Superior temporal gyrus (tissue), 1 donor: ENCODE results near the gene ZBTB47.

Source experiments
- DNase-seq: peaks from one replicate; pipeline ENCODE4 v3.0.0-alpha.2; 2016; ENCODE audit errors: extremely low spot score

ZBTB47 gene

DNA sequence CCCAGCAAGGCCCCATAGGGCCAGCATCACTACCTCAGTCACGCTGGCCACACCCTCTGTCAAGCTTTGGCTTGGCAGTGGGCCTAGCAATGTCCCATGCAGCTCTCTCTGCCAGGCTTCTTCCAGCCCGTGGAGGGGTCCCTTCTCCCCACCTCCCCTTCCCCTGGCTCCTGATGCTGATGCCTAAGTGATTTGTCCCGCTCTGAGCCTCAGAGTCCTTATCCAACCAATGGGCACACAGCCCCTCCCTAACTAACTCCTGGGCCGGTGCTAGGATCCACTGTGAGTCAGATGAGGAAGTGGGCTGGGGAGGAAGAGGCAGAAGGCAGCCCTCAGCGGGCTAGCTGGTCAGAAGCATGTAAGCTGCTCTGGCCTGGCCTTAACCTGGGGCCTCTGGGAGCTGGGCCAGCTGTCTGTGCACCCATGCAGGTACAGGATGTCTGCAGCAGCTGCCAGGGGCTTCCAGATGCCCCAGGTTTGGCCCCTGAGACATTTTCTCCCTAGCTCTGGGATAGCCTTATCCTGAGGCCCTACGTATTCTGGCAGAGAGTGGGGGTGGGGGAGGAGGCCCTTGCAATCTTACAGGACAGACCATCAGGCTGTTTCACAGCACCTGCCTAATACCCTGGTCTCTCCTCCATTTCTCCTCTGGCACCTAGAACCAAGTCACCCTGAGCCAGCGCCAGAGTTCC is 740 bp upstream of the ZBTB47 start:
- no peak for DNase-seq

DNA sequence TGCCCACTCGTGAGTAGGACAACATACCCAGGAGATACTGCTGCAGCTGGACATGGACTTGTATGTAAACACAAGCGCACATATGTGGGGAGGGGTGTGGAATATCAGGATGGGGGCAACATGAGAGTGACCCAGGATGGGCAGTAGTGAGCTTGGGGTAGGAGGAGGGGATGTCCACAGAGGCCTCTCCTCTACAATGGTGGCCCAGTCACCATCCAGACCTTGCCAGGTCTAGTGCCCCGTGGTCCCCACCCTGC is 266 bp upstream of the ZBTB47 start:
- no peak for DNase-seq

DNA sequence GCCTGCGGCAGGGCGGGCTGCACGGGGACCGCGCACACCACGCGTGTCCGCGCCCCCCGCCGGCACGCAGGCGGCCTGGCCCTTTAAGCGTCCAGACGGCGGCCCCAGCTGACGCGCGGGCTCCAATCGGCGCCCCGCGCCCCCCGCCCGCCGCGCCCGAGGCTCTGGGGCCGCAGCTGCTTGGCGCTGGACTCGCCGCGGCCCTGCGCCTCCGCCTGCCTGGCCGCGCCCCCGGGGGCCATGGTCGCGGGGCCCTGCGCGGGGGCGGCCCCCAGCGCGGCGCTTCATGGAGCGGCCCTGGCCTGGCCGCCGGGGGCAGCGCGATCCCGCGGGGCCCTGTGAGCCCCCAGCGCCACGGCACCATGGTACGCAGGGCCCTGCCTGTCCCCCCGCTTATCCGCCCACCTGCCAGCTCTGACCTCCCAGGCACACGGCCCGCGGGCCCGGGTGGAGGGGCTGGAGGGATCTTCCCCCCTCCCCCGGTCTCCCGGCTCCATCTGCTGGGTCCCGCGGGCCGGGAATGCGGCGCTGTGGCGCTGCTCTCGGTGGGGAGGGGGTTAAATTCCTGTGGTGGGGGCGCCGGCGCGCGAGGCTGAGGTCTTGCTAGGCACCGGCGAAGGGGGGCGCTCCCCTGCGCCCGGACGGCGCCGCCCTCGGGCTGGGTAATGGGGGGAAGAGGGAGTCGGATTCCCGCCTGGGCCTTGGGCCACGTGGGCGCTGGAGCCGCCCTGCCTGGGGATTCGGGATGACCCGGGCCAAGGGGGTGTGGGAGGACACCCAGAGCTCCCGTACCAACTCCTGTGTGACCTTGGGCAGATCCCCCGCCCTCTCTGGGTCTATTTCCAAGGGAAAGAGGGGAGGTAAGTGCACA is 1.1 kb downstream of the ZBTB47 start:
- peak; percentile 77 for DNase-seq

DNA sequence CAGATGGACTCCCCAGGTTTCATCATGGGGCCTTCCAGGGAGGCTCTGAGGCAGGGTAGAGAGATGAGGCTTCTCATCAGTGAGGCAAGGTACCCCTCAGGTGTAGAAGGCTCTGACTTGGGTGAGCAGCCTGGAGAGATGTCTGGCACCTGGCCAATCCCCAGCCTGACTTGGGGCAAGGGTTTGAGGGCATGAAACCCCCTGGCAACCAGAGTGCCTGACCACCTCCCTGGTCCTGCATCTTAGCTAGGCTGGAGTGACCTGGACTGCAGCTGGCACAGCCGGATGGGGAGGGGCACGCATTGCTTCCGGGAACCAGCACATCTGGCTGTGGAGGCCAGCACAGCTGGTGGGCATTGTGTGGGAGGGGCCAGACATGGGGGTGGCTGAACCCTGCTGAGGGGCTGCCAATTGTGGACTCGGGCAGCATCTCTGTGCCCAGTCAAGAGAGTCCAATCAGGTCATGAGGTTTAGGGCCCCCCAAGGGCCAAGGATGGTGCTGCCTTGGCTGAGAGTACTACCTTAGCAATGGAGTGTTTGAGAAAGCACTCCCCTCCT is 1.9 kb downstream of the ZBTB47 start:
- no peak for DNase-seq

DNA sequence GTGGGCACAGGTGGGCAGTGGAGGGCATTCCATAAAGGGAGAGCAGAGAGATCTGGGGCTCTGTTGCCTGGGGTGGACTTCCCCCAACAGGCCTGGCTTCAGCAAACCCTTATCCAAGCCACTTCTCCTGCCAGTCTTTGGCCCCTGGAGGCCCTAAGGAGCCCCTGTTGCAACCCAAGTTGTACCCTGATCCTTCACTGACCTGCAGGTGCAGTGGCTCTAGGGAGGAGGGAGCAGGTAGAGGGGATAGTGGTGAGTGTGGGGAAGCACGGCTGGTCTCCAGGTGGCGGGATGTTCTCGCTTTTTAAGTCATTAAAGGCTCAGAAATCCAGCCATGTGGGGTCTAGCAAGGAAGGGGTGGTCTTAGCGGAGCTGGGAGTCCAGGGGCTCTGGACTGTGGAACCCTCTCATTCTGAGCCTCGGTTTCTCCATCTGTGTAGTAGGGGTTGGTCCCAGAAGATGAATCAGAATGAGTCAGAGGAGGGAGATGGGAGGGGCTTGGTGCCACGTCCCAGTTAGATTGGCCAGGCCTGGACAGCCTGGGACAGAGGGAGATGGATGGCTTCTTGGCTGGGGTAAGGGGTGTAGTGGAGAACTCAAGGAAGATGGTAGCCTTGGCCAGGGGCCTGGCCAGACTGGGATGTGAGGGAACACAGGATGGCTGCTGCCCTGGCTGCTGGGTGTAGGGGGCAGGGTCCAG is 2.6 kb downstream of the ZBTB47 start:
- DNase-seq = no peak

DNA sequence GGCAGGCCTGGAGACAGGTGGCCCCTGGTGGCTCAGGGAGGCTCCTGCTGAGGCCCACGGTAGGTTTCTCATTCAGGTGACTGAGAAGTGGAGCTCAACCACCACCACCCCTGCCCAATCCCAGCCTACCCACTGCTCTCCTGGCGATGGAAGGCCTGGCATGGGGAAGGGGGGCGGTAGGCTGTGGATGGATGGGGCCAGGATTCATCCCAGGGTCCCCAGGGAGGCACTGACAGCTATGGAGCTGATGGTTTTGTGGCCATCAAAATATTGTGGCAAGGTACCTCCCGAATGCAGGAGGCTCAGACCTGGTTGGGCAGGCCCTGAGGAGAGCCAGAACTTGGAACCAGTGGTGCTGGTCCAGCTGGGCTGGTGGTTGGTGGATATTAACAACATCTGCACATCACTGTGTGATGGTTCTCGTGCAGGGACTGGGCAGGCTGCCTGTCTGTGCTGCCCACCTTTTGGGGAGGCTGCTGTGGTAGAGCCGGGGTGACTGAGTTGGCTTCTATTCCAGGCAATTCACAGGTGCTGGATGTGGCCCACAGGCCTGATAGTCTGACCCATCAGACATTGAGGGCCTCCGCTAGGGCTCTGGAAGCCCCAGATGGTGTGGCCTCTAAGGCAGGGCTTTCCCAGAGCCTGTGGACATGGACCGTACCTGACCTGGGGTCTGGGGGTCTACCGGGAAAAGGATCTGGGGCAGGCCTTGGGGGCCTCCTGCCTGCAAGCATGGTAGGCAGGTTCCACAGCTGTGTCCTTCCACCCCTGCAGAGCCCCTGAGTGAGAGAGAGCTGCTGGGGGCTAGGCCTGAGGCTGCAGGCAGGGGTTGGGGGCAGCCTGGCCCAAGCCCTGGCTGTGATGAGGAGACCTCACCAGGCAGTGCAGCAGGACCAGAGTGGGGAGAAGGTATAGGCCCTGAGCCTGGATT is 3.4 kb downstream of the ZBTB47 start:
- no peak for DNase-seq

DNA sequence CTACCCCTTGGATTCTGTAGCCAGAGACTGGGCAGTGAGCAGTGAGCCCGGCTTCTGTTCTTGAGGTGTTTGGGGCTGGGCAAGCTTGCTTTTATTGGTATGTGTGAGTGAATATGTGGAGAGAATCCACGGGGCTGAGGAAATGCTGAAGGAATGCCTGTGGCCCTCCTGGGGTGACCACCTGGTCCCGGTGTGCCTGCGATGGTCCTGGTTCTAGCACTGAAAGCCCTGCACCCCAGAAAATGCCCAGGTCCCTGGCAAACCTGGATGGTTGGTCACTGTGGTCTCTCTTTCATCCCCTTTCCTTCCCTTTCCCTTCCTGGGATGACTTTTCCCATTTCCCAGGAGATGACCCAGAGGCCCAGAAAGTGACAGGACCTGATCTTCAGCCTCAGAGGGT is 4.2 kb downstream of the ZBTB47 start:
- no peak for DNase-seq

DNA sequence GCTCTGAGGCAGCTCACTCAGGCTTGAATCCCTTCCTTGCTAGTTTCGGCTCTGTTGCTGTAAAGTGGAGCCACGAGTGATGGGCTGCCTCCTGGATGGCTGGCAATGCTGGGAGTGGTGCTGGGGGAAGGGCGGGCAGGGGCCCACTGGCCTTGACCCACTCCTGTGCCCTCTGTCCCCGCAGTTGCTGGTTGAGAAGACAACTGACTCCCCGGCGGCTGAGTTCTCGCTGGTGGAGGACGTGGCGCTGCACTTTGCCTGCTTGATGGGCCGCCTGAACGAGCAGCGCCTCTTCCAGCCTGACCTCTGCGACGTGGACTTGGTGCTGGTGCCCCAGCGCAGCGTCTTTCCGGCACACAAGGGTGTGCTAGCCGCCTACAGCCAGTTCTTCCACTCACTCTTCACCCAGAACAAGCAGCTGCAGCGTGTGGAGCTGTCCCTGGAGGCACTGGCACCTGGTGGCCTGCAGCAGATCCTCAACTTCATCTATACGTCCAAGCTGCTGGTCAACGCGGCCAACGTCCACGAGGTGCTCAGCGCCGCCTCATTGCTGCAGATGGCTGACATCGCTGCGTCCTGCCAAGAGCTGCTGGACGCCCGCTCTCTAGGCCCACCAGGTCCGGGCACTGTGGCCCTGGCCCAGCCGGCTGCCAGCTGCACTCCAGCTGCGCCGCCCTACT is 4.7 kb downstream of the ZBTB47 start:
- no peak for DNase-seq

DNA sequence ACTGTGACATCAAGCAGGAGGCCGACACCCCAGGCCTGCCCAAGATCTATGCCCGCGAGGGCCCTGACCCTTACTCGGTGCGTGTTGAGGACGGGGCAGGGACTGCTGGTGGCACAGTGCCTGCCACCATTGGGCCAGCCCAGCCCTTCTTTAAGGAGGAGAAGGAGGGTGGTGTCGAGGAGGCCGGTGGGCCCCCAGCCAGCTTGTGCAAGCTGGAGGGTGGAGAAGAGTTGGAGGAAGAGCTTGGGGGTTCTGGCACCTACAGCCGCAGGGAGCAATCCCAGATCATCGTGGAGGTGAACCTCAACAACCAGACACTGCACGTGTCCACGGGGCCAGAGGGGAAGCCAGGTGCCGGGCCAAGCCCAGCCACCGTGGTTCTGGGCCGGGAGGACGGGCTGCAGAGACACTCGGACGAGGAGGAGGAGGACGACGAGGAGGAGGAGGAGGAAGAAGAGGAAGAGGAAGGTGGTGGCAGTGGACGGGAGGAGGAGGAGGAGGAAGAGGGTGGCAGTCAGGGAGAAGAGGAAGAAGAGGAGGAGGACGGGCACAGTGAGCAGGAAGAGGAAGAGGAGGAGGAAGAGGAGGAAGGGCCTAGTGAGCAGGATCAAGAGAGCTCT is 5.4 kb downstream of the ZBTB47 start:
- no peak for DNase-seq

DNA sequence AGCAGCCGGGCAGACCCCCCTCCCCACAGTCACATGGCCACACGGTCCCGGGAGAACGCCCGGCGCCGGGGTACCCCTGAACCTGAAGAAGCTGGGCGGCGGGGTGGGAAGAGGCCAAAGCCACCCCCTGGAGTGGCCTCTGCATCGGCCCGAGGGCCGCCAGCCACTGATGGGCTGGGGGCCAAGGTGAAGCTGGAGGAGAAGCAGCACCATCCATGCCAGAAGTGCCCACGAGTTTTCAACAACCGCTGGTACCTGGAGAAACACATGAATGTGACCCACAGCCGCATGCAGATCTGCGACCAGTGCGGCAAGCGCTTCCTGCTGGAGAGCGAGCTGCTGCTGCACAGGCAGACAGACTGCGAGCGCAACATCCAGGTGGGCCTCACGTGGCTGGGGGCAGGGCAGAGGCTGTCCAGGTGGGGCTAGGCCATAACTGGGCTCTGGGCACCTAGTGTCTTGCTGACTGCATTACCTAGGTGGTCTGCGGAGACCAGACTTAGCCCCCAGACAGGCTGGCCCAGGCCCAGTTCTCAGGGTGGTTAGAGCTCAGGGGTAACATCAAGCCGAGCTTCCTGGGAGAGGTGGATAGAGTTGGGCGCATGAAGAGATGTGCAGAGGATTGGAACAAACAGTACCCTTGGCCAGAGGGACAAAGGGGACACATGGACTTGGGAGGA is 6.1 kb downstream of the ZBTB47 start:
- DNase-seq = no peak

DNA sequence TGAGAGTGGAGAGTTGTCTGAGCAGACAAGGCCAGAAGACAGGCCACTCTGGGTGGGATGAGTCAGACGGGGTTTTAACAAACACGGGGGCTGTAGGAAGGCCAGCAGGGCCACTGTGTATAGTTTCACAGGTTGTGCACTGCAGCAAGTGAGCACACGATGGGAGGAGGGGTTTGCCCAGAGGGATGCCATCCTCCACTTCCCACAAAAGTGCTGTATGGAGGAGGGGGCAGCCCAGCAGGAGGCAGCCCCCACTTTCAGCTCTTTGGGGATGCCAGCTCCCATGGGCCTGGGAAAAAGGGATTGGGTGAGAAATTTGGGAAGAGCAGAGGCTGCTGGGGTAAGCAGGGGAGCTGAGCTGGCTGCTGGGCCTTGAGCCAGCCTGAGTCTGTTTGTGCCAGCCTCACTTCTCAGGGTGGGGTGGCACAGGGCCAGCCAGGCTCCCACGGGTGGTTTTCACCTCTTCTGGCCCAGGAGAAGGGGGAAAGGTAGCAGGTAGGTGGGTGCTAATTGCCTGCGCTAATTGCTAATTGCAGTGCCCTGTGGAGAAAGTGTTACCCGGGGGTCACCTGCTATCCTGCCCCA is 6.7 kb downstream of the ZBTB47 start:
- DNase-seq = peak; percentile 29

DNA sequence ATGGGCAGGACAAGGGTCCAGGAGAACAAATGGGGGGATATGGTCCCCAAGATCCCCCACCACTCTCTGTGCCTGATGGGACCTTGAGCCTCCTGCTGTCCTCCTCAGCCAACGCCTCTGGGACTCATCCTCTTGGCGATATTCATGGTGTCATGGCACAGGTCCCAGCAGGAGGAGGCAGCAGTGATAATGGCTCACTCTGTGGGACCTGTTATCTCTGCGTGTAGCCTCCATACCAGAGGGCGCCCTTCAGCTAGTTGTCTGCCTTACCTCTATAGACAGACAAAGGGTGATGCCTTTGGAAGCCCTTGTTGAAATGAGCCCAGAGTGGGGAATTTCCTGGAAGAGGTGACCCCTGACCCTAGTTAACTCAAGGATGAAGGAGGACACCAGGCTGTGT is 7.4 kb downstream of the ZBTB47 start:
- DNase-seq = peak; percentile 24

DNA sequence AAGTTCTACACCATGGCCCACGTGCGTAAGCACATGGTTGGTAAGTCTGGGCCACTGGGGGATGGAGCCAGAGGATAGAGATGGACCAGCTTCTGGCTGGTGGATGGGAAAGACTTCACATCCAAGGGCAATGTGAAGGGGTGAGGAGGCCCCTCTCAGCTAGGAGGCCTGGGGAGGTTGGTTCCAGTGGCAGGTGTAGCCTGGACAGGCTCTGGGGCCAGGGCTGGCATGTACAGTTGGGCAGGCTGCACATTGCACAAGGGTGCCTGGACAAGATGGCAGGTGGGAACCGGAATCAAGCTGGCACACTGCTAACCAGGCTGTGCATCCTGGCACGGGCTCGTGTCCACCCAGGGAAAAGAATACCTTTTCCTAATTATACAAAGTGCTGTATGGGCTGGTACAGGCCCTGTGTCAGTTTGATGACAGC is 8.1 kb downstream of the ZBTB47 start:
- no peak for DNase-seq

DNA sequence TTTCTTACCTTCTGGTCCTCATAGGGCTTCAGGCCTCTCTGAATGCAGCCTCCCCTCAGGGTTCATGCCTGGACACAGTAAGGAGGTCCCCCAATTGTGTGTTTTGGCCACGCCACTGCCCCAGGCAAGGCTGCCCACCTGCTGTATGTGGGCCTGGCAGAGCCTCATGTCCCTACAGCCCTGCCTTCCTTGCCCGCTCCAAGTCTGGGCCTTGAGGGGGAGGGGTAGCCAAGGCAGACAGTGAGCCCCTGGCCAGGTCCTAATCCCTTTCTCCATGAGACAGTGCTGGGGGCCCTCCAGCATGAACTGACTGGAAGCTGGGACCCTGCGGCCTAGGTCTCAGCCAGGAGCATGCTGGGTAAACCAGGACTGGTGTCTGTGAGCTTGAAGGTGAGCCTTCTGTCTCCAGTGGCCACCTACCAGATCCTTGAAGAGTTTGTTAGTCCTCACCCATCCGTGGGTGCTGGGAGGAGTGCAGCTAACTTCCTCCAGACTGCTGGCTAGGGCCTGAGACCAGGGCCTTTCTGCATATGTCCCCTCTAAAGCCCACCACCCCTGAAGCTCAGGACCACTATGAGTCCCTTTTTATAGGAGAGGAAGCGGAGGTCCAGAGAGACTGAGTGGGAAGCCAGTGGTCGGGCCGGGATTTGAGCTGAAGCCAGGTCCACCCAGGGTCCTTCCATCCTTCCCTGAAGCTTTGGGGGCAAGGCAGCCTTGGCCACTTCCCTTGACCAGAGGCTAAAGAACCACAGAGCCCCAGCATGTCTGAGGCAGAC is 8.7 kb downstream of the ZBTB47 start:
- no peak for DNase-seq

DNA sequence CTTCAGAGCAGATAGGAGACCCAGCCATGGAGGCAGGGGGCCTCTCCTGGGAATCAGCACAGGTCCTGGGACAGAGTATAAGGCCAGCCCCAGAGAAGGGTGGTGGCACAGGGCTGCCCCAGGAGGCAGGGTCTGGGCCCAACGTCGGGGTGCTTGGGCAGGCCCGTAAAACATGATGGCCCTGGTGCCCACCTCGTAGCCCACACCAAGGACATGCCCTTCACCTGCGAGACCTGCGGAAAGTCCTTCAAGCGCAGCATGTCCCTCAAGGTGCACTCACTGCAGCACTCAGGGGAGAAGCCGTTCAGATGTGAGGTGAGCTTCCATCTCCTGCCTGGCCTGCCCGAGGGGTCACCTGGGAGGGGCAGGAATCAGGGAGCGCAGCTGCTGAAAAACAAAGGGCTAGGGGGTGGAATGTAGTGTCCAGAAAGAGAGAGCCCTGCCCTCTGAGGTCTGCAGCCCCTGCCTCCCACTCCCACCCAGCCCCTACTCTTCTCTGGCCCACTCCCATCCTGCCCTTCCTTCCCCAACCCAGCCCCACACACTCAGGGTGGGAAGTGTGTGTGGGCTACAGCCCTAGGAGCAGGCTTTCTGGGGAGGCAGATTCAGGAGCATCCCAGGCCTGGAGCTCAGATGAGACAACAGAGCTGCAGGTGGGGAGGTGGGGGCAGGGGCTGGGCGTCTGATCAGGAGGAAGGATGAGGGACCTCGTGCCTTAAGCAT is 9.5 kb downstream of the ZBTB47 start:
- no peak for DNase-seq

DNA sequence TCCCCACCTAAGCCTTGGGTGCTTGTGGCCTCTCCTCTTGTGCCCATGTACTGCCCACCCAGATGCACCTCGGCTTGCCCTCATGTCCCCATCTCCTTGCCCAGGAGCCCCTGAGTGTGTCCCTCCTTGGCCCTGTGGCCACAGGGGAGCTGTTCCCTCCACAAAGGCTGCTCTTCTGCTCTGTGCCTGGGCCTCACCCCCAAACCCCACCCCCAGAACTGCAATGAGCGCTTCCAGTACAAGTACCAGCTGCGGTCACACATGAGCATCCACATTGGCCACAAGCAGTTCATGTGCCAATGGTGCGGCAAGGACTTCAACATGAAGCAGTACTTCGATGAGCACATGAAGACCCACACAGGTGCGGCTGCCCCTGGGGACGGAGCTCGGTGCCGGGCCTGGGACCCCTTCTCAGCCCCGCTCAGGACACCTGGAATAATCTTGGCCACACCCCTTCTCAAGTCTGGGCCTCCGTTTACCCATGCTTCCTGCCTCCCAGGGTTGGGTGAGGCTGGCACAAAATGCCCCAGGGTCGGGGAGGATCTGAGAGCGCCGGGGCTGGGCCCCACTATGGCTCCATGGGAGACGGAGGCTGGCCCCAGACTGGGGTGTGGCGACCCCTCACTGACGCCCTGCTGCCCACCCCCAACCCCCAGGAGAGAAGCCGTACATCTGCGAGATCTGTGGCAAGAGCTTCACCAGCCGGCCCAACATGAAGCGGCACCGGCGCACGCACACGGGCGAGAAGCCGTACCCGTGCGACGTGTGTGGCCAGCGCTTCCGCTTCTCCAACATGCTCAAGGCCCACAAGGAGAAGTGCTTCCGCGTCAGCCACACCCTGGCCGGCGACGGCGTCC is 10.3 kb downstream of the ZBTB47 start:
- no peak for DNase-seq

DNA sequence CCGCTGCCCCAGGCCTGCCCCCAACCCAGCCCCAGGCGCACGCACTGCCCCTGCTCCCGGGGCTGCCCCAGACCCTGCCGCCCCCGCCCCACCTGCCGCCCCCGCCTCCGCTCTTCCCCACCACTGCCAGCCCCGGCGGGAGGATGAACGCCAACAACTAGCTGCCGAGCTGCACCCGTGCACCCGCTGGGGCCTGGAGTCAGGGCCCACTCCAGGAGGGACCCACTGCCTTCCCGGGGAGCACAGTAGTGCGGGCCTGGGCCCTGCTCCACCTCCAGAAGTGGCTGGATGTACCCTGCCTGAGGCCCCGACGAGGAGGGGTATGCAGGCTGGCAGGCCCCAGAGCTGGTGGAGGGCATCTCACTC is 10.9 kb downstream of the ZBTB47 start:
- DNase-seq = no peak
